Subcutaneous adipose tissue (tissue), 4 donors: ENCODE measurements around the gene PIWIL4. TPM values are rescaled to one million over a fixed set of nuclear protein-coding genes. Genes with fewer than 3 reads are reported as not detected.

ENCODE experiments used
- total RNA-seq, 4 donors: library from RNA; depleted of rRNA; stranded (reverse); fragments of >200 nt; gene quantifications; one replicate each; pipeline ENCODE4 v1.1.0, GENCODE V29; 2016
- TF ChIP-seq, protein P1 (sequence below): fragments of 450-650 bp; IDR thresholded peaks from one replicate; pipeline ENCODE4 v1.5.1; 2016; ENCODE audit warnings: low read depth, mild to moderate bottlenecking, control low read depth, antibody characterized with exemption, moderate library complexity

PIWIL4 gene
- total RNA-seq: 1 to 10 TPM; 2.8 to 9.0 (median 7.6) TPM

DNA sequence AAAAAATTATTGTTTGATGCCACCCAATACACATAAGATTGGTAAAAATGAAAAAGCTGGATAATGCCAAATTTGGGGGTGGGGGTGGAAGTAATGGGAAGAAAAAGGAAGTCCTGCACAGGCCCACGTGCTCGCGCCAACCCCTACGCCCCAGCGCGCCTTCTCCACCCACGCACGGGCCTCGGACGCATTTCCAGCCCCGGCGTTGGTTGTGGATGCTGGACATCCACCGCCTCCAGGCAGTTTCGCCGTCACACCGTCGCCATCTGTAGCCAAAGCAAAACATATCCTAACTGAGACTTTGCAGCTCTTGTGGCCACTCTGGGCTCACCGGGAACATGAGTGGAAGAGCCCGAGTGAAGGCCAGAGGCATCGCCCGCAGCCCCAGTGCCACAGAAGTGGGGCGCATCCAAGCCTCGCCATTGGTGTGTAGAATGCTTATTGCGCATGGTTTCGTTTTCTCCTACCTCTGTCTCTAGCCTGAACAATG, at the start of gene PIWIL4:
PIWIL4 (plus strand) TSS at position 188 of the 490 bp plus-strand sequence; CDS start at position 339, 151 bp downstream.
- TF ChIP-seq, protein P1, sequence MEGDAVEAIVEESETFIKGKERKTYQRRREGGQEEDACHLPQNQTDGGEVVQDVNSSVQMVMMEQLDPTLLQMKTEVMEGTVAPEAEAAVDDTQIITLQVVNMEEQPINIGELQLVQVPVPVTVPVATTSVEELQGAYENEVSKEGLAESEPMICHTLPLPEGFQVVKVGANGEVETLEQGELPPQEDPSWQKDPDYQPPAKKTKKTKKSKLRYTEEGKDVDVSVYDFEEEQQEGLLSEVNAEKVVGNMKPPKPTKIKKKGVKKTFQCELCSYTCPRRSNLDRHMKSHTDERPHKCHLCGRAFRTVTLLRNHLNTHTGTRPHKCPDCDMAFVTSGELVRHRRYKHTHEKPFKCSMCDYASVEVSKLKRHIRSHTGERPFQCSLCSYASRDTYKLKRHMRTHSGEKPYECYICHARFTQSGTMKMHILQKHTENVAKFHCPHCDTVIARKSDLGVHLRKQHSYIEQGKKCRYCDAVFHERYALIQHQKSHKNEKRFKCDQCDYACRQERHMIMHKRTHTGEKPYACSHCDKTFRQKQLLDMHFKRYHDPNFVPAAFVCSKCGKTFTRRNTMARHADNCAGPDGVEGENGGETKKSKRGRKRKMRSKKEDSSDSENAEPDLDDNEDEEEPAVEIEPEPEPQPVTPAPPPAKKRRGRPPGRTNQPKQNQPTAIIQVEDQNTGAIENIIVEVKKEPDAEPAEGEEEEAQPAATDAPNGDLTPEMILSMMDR: no peak

DNA sequence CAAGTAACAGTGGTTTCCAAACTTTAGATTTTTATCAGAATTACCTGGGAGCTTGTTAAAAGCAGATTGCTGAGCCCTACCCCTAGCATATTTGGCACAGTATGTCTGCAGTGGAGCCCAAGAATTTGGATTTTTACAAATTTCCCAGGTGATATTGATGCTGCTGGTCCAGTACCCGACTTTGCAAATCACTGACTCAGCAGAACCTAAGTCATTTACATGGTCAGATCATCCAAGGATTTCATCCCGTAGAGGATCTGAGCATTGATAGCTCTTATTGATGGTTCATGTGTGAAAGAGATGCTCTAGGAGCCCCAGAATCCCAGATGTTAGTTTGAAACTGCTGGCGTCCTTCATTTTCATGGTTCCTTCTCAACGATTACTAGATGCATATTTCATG, 48.9 kb upstream of the PIWIL4 start:
- TF ChIP-seq, protein P1: no peak

DNA sequence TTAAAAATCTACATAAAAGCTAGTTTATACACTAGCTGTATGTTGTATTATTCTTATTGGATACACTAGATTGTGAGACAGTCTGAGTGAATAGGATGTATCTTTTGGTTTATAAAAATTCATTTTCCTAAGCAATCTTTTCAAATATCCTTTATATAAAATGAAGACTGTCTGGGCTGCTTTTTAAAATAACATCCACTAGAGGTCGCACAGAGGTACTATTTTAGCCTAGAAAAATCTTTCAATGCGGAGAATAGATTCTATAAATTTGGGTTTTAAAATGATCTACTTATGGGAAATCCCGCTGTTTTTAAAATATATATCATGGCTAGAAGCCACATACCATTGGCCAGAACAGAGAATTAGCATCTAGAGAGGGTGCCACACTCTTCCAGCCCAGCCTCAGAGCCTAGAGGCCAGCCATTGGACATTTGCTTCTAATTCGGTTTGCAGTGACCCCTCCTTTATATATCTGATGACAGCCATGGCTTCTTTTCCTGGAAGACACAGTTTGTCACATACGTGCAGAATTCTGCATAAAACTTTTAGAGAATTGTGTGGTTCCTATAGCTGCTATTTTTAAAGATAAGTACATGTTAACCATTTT, 47.6 kb upstream of the PIWIL4 start:
- TF ChIP-seq, protein P1: no peak

DNA sequence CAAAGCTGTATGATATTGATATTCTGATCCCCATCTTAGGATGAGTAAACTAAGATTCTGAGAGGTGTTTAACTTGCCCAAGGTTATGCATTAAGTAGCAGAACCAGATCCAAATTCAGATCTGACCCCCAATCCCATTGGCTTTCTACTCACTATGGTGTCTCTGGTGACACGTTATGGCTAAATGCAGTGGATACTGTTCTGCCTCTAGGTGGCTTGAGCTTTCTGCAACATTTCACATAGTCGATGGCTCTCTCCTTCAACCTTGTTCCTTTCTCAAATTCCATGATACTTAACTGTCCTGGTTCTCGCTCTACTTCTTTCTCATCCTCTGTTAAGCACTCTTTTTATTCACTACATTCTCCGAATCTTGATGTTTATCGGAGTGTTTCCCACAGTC, 45.5 kb upstream of the PIWIL4 start:
- TF ChIP-seq, protein P1: no peak

DNA sequence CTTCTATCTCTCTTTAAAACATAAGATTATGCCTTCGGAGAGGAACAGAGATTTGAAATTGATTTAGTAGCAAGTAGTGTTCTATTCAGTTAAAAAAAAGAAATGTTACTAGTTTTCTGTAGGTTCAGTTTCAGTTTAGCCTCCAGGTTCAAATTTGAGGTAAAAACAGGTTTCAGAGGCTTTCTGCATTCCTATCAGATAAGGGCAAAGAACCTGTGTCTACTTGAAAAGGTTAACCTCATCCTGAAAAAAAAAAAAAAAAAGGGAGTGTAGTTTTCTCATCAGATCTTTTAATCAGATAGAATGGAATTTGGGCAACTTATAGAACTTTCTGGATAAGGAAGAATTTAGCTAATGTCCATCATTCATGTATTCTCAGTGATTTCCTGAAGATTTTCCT, 42.8 kb upstream of the PIWIL4 start:
- TF ChIP-seq, protein P1: no peak

DNA sequence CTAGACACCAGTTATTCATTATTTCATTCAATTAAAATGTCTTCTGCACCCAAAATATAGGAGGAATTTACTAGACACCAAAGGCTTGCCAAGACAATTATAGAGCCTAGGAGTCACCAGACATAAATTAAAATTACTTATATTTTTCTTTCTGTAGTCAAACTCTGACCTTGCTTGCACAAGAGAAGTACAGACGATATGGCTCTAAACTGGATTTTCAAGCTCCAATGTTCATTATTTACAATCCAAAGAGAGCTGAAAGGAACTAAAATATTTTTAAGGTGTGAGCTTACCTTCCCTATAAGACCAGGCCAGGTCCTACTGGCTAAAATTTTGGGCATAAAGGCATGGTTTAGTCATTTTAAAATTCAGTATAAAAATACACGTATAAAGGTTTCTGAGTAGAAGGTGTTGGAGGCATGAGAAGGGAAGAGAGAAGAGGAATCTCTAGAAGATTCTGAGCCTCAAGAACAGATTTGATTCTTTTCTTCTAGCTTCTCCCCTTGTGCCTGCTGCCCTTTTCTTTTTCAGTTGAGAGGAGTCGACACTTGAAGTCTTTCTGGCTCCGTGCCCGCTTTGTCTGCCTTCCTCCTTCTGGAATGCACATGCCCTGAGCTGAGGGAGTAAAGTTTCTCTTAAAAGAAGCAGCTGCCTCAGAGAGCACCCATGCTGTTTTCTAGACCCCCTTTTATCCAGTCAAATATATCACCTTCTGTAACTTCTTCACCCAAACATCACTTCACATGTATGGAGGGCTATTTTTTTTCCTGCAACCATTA, 41.4 kb upstream of the PIWIL4 start:
- TF ChIP-seq, protein P1: no peak

DNA sequence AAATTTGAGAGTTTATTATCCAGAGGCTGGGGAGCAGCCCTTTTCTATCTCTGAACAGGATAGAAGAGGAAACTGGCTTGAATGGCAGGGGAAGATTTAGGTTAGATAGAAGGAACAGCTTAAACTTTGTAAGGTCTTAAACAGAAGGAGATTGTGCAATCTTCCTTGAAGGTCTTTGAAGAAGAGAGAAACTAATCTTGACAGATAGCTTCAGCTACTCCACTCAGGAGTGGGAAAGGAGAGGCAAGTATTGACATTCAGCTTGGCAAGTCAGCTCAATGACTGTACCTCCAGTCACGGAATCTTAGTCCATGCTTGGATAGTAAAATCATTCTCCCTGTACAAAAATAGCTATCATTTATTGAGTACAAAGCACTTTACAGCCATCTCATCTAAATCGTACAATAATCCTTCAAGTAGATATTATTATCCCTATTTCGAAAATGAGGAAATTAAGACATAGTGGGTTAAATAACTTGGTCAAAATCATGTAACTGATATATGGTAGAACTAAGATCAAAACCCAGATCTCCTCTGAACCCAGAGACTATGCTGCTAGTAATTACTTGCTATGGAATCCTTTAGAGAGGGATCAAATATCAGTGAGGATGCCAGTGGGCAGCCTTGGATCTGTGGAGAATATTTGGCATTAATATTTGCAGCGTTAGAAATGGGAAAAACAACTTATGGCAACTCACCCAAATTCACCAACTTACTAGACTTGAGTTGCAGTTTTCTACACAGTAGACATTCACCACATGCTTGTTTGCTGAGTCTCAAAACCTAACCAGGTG, 40.3 kb upstream of the PIWIL4 start:
- TF ChIP-seq, protein P1: no peak
